PC-9 (cell line): Measurements from ENCODE around the gene SMIM9.

ENCODE experiments used
- CTCF ChIP-seq: fragments of 200-600 bp; sonication (generic); conservative IDR thresholded peaks from 2 replicates; pipeline ENCODE4 v1.6.1; 2017; ENCODE audit warnings: mixed run types, antibody characterized with exemption, mild to moderate bottlenecking, moderate library complexity
- EZH2 ChIP-seq: fragments of 200-600 bp; sonication (generic); IDR thresholded peaks from 2 replicates; pipeline ENCODE4 v1.8.0; 2017; ENCODE audit warnings: antibody characterized with exemption, low read depth

DNA sequence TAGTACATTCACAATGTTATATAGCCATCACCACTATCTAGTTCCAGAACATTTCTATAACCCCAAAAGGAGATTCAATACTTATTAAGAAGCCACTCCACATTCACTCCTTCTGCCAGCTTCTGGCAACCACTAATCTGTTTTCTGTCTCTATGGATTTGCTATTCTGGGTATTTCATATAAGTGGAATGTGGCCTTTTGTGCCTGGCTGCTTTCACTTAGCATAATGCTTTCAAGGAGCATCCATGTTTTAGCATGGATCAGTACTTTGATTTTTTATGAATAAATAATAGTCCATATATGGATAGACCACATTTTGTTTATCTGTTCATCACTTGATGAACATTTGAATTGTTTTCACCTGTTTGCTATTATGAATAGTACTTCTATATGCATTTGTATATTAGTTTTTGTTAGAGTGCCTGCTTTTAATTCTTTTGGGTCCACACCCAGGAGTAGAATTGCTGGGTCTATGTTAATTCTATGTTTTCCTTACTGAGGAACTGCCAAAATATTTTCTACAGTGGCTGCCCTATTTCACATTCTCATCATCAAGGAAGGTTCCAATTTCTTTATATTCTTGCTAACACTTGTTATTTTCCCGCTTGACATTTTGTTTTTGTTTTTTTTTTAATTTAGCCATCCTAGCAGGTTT is 16.6 kb upstream of the SMIM9 start:
- no peak for TF ChIP-seq CTCF
- TF ChIP-seq EZH2, result no peak
